ACC112 (cell line): ENCODE results near the gene SPOP.
"Not testable (repeated sequence)": the region's sequence is repeated elsewhere in the genome, so short reads cannot be mapped to it uniquely, and the experiment has no call there.

Source experiments
- H2AFZ ChIP-seq: fragments of 200-600 bp; sonication (generic); one replicate; pipeline ENCODE4 v1.6.0; 2017; ENCODE audit warnings: antibody characterized with exemption, low read length; ENCODE audit not compliant: unreplicated experiment
- H3K27ac ChIP-seq: fragments of 200-600 bp; sonication (generic); 2 replicates; pipeline ENCODE4 v1.5.1; 2014; ENCODE audit warnings: low read depth, mild to moderate bottlenecking, antibody characterized with exemption, low read length, moderate library complexity
- H3K27me3 ChIP-seq: fragments of 200-600 bp; sonication (generic); 2 replicates; pipeline ENCODE4 v1.6.1; 2014; ENCODE audit warnings: mild to moderate bottlenecking, antibody characterized with exemption, low read length, moderate library complexity, mixed read lengths; ENCODE audit not compliant: insufficient read depth
- H3K36me3 ChIP-seq: fragments of 200-600 bp; sonication (generic); 2 replicates; pipeline ENCODE4 v1.6.1; 2016; ENCODE audit warnings: mild to moderate bottlenecking, antibody characterized with exemption, low read length, moderate library complexity, mixed read lengths; ENCODE audit not compliant: insufficient read depth
- H3K4me1 ChIP-seq: fragments of 200-600 bp; sonication (generic); one replicate; pipeline ENCODE4 v1.6.1; 2016; ENCODE audit warnings: low read length, mixed read lengths; ENCODE audit not compliant: insufficient read depth, unreplicated experiment, control insufficient read depth
- H3K4me3 ChIP-seq: fragments of 200-600 bp; sonication (generic); 2 replicates; pipeline ENCODE4 v1.5.1; 2014; ENCODE audit warnings: mild to moderate bottlenecking, low read depth, low read length
- H3K79me2 ChIP-seq: fragments of 200-600 bp; sonication (generic); one replicate; pipeline ENCODE4 v1.6.0; 2016; ENCODE audit warnings: low read length; ENCODE audit not compliant: control insufficient read depth, unreplicated experiment, insufficient read depth

Gene SPOP

DNA sequence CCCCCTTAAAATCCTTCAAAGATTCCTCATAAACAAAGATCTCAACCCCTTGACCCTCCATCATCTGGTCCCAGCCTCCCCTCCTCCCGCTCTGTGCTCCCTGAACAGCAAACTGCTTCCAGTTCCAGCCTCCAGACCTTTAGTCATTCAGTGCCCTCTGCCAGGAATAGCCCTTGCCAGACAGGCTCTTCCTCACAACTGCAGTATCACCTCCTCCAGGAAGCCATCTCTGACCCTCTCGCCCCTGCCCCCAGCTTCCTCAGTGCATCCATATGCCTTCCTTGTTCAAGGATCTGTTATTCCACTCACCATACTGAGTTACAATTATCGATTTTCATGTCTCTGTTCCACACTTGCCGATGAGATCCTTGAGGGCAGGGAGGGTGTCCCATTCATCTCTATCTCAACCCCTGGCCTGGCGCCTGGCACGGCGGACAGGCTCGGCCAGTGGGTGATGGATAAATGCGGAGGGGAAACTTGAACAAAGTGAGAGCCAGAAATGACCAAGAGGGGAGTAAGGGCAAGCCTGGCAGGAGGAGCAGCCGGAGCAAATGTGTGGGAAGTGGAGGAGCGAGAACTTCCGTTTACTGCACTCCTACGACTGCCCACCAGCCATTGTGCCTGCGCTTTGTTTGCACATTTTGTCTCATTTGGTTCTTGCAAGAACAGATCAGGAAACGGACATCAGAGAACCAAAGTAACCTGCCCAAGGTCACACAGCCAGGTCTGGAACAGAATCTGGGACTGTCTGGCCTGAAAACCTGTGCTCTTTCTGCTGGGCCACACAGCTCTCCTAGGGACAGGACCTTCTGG lies 104.2 kb downstream of the SPOP start:
- Histone ChIP-seq H3K79me2 (no peaks in the 10 kb centered on the region), H3K27ac (no peak overlapping the region), H3K4me1 (peaks cover 10% of the 10 kb centered on the region), H3K4me3 (no peak overlapping the region), H3K27me3 (peaks cover 17% of the 10 kb centered on the region; the same call in 1 of the 2 replicates), H3K36me3 (no peaks in the 10 kb centered on the region), H2AFZ (no peak overlapping the region)

DNA sequence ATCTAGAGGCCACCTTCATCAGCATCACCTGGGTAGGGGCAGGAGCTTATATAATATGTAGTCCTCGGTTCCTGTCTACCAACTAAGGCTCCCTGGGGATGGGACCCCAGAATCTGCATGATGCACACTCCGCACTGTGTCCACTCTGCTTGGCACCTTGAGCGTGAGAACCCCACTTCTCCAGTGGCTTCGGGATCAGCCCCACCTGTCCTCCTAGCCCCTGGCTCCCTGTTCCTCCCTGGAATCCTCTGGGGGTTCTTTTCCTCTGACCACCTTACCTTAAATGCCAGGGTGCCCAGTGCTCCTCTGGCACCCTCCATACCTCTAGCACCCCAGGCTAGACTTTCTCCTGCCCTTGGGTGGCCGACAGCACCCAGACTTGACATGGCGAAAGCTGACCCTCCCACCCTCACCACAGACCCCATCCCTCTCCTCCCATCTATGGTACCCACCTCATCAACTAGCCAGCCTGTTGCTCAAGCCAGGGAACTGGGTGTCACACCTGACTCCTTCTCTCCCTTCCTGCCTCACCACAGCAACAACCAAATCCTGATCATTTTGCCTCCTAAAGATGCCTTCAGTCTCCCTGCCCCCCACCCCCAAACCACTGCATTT lies 105.0 kb downstream of the SPOP start:
- Histone ChIP-seq H3K4me3 (no peak overlapping the region), H3K27me3 (peaks cover 17% of the 10 kb centered on the region; the same call in 1 of the 2 replicates), H3K4me1 (peaks cover 10% of the 10 kb centered on the region), H2AFZ (no peak overlapping the region), H3K27ac (no peak overlapping the region), H3K36me3 (no peaks in the 10 kb centered on the region), H3K79me2 (no peaks in the 10 kb centered on the region)

DNA sequence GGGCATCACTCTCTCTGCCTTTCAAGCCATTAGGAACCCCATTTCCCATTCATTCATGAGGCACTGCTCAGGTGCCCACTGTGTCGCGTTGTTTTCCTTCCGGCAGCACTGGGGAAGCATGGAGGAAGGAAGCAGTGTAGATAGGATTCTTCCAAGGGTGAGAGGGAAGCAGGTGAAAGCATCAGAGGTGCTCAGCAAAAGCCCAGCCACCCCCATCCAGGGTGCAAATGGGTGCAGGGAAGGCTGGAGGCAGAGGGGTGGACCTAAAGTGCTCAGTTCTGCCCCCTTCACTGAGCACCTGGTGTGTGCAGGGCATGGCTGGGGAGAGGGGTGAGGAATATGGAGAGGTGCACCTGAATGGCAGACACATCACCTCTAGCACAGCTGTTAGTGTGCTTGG lies 105.7 kb downstream of the SPOP start:
- Histone ChIP-seq H3K4me1 (peaks cover 5% of the 10 kb centered on the region), H3K27ac (no peak overlapping the region), H3K79me2 (no peaks in the 10 kb centered on the region), H2AFZ (no peak overlapping the region), H3K4me3 (no peak overlapping the region), H3K27me3 (peaks cover 17% of the 10 kb centered on the region; the same call in 1 of the 2 replicates), H3K36me3 (no peaks in the 10 kb centered on the region)

DNA sequence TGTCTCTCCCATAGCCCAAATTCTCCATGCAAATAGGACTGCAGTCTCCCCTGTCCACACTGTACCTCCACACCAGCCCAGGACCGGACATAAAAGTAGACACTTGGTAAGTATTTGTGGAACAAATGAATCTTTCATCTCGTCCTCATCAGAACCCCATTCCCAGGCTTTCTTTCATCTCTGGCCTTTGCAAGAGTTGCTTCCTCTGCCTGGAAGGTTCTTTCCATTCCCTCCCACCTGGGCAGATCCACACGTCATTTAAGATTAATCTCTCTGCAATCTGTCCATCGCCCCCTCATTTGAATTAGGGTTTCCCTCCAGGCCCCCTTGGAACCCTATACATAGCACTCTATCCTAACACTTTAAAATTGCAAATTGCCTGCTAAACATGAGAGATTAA lies 106.1 kb downstream of the SPOP start:
- no peak overlapping the region for H3K4me3 ChIP-seq
- H3K4me1 ChIP-seq = peaks cover 3% of the 10 kb centered on the region
- H3K27me3 ChIP-seq = peaks cover 17% of the 10 kb centered on the region; the same call in 1 of the 2 replicates
- H2AFZ ChIP-seq = no peak overlapping the region
- no peaks in the 10 kb centered on the region for H3K36me3 ChIP-seq
- H3K79me2 ChIP-seq = no peaks in the 10 kb centered on the region
- H3K27ac ChIP-seq = no peak overlapping the region

DNA sequence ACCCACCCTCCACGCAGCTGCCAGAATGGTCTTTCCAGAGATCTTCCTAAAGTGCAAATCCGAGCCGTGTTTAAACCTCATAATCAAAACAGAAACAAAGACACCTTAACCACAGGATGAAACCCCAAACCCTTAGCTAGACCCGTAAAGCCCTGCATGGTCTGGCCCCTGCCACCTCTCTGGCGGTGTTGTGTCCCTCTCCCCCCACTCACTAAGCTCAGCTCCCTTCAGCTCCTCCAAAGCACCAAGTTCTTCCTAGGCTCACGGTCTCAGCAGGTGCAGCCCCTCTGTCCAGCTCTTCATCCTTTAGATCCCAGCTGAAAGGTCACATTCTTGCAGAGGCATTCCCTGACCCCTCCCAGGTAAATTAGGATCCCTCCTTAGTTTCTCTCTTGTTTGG lies 106.6 kb downstream of the SPOP start:
- Histone ChIP-seq H3K36me3 (no peaks in the 10 kb centered on the region), H2AFZ (no peak overlapping the region), H3K4me3 (no peak overlapping the region), H3K4me1 (peaks cover 6% of the 10 kb centered on the region), H3K27ac (no peak overlapping the region), H3K27me3 (peaks cover 17% of the 10 kb centered on the region; the same call in 1 of the 2 replicates), H3K79me2 (no peaks in the 10 kb centered on the region)

DNA sequence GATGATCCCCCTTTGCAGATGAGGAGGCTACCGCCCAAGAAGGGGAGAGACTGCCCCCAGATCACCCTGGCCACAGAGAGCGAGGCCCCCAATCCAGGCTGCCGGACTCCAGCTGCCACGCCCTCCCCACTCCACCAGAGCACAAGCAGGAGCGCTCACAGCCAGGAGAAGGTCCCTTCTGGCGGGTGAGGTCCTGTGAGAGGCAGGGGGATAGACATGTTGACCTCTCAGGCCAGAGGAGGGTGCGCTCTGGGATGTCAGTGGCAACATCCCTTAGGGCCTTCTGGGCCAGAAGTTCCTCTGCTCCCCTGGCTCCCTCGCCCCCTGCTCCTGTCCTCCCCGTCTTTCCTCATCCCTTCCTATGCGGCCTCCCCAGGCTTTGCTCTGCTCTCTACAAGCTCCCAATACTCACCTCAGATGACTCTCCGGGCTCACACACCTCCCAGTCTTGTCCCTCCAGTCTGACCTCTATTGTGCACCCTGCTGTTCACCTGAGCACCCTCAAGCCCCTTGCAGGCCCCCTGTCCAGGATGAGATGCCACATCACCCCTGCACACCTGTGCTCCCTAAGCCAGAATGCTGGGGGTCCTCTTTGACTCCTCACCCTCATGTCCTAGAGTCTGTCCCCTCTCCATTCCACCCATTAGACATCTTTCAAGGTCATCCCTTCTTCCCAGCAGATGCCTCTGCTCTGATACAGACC lies 107.2 kb downstream of the SPOP start:
- Histone ChIP-seq H3K36me3 (no peaks in the 10 kb centered on the region), H3K27me3 (peaks cover 17% of the 10 kb centered on the region; the same call in 1 of the 2 replicates), H3K79me2 (no peaks in the 10 kb centered on the region), H2AFZ (no peak overlapping the region), H3K4me3 (no peak overlapping the region), H3K4me1 (peaks cover 12% of the 10 kb centered on the region), H3K27ac (no peak overlapping the region)

DNA sequence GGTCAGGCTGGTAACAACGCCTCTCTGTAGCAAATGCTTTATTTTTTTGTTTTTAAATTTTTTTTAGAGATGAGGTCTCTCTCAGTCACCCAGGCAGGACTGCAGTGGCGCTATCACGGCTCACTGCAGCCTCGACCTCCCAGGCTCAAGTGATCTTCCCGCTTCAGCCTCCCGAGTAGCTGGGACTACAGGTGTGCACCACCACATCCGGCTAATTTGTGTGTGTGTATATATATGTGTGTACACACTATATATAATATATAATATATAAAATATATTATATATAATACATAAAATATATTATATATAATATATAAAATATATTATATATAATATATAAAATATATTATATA lies 109.2 kb downstream of the SPOP start:
- H3K36me3 ChIP-seq, H3K79me2 ChIP-seq, H2AFZ ChIP-seq, H3K27ac ChIP-seq: not testable (repeated sequence)
- H3K27me3 ChIP-seq = peaks cover 16% of the 10 kb centered on the region; the same call in 1 of the 2 replicates
- H3K4me3 ChIP-seq = peak overlapping the region; percentile 72
- H3K4me1 ChIP-seq = peaks cover 14% of the 10 kb centered on the region

DNA sequence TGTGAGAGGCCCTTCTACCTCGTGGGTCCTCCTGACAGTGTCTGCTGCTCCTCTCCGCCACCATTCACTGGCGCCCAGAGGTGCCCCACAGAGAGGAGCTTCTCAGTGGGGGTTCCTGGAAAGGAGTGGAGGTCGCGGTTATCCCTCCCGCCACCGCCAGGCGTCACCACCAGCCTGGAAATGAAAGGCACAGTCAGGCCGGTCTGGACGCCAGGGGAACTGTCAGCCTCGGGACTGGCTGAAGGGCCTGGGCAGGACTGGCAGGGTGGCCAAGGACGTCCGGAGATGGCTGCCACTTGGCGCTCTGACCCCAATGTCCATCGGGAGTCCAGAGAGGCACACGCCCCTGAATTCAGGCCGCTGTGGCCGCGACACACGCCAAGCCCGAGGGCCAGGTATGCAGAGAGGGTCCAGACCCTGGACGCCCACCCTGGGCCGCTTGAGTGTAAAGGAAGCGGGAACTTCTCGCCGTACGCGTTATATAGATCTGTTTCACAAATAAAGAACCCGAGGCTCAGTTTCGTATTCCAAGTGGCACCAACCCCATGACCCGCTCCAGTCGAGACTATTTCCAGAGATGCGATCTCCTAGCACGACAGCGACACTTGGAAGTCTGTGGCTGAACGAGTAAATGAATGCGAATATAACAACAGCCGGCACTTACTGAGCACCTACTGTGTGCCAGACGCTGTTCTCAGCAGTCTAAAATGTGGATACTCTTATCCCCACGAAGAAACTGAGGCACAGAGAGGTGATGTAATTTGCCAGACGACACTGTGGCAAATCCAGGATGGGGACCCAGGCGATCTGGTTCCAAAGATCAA lies 109.8 kb downstream of the SPOP start:
- Histone ChIP-seq H2AFZ (peak overlapping the region; percentile 84), H3K4me3 (peak overlapping the region; percentile 72), H3K36me3 (no peaks in the 10 kb centered on the region), H3K27me3 (peaks cover 12% of the 10 kb centered on the region; the same call in 1 of the 2 replicates), H3K27ac (no peak overlapping the region), H3K79me2 (no peaks in the 10 kb centered on the region), H3K4me1 (peaks cover 14% of the 10 kb centered on the region)

DNA sequence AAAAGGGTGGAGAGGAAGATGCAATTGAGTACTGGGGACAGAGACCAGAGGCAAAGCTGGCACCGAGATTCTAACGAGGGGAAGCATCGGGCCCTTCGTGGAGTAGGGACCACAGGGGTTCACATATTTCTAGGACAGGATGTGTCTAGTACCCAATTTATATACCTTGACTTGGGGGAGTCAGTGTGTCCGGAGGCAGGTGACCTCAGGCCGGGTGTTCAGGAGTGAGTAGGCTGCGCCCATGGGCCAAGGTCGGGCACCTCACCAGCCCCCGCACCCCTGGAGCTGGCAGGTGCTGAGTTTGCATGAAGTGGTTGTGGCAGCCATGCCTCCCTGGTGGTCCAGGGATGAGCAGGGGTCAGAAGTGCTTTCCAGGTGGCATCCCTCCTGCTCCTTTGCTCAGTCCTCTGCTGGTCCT lies 110.8 kb downstream of the SPOP start:
- Histone ChIP-seq H3K79me2 (no peaks in the 10 kb centered on the region), H2AFZ (no peak overlapping the region), H3K27me3 (peaks cover 5% of the 10 kb centered on the region; the same call in 1 of the 2 replicates), H3K4me3 (no peak overlapping the region), H3K36me3 (no peaks in the 10 kb centered on the region), H3K4me1 (peaks cover 14% of the 10 kb centered on the region), H3K27ac (no peak overlapping the region)

DNA sequence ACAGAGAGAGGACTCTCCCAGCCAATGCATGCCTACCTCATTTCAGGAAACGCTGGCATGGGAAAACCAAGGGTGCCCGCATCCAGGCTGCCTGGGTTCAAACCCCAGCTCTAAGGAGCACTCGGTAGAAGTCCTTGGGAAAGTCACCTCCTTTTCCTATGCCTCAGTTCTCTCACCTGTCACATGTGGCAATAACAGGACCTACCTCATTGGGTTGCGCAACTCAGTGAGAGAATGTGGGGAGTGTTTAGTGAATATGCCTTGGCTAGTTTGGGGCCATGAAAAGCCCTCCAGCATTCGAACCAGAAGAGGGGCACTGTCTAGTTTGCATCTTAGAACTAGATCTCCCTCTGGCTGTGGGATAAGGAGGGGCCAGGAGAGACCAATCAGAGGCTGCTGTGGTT lies 111.2 kb downstream of the SPOP start:
- H3K27ac ChIP-seq = no peak overlapping the region
- no peaks in the 10 kb centered on the region for H3K79me2 ChIP-seq
- no peaks in the 10 kb centered on the region for H3K36me3 ChIP-seq
- no peak overlapping the region for H3K4me3 ChIP-seq
- H3K4me1 ChIP-seq = peaks cover 14% of the 10 kb centered on the region
- H3K27me3 ChIP-seq = 0 out of 2 replicates have a peak, but pooled peaks cover 5% of the 10 kb centered on the region
- H2AFZ ChIP-seq = no peak overlapping the region
